Gastroesophageal sphincter (tissue), 3 donors: Measurements from ENCODE around the gene SNX11.

Source experiments
- CTCF ChIP-seq, 4 experiments: fragments of 200-600 bp in 2 of 4; fragments of 450-650 bp in 2 of 4; sonication (generic) in 1 of 4; IDR thresholded peaks; one replicate each; pipeline ENCODE4 v1.5.1; 2017 to 2019; ENCODE audit warnings: antibody characterized with exemption in 4 of 4, mild to moderate bottlenecking in 2 of 4, moderate library complexity in 2 of 4
- POLR2AphosphoS5 ChIP-seq: sonication (generic); formaldehyde crosslinking; IDR thresholded peaks from one replicate; pipeline ENCODE4 v1.6.1; 2017; ENCODE audit warnings: antibody characterized with exemption

DNA sequence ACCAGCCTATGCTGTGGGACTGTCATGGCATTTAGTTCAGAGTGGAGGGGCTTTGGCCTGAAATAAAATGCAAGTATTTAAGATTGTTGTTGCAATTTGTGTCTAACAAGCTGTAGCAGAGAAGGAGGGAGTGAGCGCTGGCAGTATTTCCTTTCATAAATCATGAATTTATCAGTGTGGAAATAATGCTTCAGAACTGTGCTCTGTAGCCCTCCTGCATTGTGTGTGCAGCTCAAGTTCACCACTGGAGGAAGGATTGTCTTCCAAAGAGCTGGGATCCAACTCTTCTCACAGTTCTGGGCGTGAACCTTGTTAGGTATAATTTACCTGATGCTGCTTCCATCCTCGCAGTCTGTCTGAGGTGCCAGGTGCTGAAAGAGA, 15.1 kb downstream of the SNX11 start:
- TF ChIP-seq POLR2AphosphoS5 (no peak), CTCF (IDR thresholded peaks at IDR 0.05) (no peak)
